ENCODE measurements around the gene CLPTM1L.
"Not testable (repeated sequence)": the region's sequence is repeated elsewhere in the genome, so short reads cannot be mapped to it uniquely, and the experiment has no call there.

CLPTM1L gene

DNA sequence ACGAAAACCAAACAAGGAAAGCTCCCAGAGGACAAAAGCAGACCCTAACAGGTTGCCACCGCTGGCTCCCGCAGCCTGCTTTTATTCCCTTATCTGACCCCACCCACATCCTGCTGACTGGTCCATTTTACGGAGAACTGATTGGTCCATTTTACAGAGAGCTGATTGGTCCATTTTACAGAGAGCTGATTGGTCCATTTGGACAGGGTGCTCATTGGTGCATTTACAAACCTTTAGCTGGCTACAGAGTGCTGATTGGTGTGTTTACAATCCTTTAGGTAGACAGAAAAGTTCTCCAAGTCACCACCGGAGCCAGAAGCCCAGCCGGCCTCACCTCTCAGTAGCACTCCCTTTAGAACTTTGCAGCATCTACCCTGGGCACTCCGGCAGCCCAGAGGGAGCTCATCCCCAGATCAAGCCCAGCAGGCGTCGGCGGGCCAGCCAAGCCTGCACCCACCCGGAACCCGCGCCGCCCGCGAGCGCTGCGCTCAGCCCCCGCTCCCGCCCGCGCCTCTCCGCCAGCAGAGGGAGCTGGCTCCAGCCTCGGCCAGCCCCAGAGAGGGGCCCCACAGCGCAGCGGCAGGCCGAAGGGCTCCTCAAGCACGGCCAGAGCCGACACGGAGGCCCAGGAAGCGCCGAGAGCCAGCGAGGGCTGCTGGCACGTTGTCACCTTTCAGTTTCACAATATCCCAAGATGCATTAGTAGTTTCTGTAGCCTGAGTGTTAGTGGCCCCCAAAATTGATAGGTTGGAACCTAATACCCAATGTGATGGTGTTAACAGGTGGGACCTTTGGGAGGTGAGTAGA is 35.3 kb upstream of the CLPTM1L start:
- no peak for DNase-seq

DNA sequence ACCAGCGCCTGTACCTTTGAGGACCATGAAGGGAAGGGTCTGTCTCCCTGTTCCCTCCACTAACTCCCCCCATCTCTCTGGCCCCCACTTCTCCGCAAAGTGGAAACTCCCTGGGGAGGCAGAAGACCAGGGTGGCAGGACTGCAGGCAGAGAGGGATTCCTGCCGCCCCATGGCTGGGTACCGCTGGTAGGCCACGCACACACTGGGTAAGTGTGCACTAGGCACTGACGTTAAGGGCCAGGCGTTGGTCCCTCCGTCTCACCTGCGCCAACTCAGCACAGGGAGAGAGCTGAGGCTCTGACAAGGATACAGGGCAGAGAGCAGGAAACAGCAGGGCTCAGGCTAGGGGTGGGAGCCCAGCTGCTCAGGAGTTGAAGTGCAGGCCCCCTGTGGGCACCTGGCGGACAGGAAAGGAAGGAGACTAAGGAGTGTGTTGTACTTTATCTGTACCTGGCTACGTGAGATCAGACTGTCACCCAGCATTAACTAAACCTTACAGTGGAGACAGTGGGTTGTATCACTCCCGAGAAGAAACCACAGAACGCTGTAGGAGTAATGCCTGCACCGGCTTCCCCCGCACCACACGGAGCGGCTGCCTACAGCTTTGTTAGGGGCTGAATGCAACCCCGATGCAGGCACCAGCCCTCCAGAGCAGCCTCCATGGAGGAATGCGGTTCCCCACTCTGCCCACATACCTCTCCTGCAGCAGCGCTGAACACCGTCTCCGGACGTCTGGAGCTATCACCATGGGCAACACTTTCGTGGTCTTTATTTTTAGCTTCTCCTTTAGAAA is 34.2 kb upstream of the CLPTM1L start:
- DNase-seq: no peak

DNA sequence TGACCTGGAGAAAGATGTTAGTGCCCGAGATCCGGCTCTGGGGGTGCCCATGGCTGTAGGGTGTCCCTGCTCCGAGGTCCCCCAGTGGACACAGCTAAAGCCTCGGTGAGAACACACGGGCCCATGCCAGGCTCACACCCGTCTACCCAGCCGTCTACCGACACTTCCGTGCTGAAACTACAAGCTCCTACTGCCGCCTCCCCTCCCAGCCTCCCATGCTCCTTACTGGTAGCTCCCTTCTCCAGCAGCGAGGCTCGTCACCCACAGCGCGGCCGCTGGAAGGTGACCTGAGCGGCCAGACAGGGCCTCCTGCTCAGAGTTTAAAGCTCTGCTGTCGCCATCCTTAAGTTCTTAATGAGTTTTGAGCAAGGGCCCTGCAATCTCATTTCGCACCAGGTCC is 33.2 kb upstream of the CLPTM1L start:
- DNase-seq: no peak

DNA sequence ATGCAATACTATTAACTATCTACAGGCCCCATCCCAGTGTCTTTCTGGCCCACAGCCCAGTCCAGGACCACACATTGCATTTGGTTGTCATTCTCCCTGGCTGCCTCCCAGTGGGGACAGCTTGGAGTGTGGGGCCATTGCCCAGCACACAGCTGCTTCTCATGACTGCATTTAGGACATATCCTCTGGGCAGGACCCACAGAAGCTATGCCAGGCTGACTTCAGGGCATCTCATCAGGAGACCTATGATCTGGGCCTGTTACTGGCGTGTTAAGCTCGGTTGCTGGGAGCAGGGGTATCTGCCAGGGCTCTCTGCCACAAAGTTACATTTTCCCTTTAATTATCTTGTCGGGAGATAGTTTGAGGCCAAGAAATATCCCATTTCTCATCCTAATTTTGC is 32.1 kb upstream of the CLPTM1L start:
- no peak for DNase-seq

DNA sequence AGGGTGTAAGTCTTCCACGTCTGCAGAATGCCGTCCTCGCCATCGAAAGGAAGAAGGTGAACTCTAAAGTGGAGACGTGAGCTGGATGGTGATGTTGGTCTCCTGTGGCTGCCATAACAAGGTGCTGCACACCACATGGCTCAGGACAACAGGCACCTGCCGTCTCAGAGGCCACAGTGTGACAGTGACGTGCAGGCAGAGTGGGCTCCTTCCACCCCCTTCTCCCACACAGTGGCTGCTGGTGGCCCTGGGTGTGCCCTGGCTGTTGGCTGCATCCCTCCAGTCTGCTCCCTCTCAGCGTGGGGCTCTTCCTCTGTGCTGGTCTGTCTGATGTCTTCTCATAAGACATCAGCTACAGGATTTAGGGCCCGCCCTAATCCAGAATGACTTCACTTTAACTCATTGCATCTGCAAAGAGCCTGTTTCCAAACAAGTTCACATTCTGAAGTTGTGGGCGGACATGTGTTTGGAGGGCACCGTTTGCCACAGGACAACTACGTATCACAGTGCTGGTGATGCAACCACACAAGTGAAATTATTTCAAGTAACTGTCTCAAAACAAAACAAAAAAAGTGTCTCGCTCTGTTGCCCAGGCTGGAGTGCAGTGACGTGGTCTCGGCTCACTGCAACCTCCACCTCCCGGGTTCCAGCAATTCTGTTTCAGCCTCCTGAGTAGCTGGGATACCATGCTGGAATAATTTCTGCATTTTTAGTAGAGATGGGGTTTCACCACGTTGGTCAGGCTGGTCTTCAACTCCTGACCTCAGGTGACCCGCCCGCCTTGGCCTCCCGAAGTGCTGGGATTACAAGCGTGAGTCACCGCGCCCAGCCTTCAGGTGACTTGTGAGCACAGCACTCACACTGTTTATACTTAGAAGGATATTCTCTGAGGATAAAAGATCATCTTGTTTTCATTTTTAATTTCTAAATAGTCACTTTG is 31.2 kb upstream of the CLPTM1L start:
- DNase-seq: no peak

DNA sequence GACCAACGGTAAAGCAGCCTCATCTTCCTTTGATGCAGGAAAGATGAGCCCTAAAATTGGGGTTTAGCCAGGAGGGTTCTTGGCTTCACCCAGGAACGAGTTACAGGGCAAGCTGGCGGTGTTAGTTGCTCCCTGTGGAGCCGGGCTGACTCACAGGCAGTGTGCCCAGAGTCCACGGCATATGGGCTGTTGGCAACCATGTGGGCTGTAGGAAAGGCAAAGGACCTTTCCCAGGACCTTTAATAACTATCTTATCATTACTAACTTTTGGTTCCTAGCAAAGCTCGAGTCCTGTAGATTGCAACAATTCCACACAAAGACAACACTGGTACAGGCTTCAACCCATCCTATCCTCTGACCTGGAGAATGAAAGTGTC is 29.8 kb upstream of the CLPTM1L start:
- no peak for DNase-seq

DNA sequence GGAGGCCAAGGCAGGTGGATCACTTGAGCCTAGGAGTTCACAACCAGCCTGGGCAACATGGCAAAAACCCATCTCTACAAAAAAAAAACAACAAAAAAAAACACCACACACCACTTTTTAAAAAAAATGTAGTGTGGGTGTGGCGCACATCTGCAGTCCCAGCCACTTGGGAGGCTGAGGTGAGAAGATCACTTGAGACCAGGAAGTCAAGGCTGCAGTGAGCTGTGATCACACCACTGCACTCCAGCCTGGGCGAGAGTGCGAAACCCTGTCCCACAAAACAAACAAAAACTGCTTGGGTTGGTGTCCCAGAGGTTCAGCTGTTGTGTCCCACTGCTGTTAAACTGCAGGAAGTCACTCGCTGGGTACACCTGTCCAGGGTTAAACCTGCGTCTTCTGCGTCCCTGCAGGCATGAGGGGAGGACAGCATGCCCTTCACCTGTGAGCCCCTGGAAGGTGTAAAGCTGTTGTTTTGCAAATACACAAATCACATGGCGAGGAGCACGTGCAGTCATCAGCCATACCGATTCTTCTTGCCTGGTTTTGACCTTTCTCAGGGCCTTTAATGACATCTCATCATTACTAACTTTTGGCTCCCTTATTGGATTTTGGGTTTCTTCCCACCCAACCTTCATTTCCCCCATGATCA is 29.3 kb upstream of the CLPTM1L start:
- DNase-seq: no peak

DNA sequence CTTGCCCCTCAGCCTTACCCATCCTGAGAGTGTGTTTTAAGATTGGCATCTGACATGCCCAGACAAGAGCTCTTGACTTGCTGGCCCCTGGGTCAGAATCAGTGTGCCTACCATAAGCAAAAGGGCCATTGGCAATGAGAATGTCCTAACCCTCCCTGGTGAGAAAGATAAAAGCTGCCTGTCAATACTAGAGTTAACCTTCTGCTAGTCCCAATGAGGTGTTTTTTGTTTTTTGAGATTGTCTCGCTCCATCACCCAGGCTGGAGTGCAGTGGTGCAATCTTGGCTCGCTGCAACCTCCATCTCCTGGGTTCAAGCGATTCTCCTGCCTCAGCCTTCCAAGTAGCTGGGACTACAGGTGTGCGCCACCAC is 27.1 kb upstream of the CLPTM1L start:
- not testable (repeated sequence) for DNase-seq

DNA sequence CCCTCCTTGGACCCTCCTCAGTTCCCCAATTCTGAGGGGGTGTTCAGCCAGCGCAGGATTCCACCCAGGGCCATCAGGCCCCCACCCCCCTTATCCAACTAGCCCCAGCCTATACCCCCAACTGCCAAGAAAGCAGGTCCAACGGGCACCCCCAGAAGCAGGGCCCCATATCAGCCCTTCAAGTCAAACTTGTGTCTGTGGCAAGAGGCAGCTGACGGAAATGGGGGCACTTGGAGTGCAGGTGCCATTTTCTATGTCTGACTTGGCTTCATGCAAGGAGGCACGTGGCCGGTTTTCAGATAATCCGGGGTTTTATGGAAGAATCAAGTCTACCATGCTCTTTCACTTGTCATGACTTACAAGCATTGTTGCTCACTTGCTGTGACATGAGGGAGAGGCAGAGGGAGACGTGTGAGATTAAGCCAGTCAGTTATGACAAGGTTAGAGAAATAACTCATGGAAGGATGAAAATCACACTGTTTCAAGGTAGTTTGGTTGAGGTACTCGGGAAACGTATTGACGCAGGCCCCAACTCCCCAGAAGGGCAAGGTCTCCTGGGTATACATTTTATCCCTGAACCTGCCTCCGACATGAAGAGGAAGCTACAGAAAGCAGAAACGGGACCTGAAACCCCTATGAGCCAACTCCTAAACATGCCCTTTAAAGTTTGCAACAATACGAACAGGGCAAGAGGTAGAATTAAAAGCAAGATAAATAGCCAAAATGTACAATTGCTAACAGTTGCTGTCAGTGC is 26.5 kb upstream of the CLPTM1L start:
- no peak for DNase-seq

DNA sequence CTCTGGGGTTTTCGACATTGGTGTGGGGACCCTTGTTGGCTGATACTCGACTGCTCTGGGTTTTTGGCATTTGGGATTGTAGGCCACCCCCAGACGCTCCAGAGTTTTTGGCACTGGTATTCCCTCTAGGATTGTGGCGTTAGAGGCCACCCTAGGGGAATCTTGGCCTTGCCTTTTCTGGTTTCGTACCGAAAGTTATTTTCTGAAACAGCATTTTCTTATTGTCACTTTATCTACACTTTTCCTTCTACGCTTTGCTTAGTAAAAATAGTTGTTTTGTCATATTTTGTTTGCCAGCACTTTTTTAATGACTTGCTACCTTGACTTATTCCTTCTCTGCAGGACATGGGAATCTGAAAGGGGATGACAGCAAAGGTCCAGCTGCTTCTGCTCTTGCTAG is 25.1 kb upstream of the CLPTM1L start:
- no peak for DNase-seq

DNA sequence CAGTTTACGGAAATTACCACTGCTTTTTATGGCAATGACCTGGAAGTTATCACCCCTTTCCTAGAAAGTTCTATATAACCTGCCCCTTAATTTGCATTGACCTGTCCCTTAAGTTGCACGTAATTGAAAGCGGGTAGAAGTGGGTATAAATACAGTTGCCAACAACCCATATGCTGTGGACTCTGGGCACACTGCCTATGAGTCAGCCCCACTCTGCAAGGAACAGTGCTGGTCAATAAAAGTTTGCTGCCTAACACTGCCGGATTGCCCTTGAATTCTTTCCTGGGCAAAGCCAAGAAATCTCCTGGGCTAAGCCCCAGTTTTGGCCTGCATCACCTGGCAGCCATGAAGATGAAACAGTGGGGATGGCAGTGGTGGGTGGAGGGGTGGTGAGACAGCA is 23.9 kb upstream of the CLPTM1L start:
- DNase-seq: no peak

DNA sequence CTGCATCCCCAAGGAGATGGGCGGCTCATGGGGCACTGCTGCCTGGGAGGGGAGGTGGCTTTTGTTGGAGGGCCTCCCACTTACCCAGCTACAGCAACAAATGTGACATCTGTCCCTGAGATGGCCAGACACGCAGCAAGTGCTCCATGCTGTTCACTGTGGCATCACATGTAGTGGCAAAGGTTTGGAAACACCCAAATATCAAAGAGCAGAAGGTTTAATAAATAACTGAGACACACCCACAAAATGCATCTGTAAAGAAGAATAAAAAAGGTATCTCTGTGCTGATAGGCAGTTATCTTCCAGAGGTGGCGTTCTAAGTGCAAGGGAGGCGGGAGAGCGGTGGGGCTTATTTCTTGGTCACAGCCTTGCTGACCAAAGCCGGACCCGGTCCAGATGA is 23.3 kb upstream of the CLPTM1L start:
- no peak for DNase-seq

DNA sequence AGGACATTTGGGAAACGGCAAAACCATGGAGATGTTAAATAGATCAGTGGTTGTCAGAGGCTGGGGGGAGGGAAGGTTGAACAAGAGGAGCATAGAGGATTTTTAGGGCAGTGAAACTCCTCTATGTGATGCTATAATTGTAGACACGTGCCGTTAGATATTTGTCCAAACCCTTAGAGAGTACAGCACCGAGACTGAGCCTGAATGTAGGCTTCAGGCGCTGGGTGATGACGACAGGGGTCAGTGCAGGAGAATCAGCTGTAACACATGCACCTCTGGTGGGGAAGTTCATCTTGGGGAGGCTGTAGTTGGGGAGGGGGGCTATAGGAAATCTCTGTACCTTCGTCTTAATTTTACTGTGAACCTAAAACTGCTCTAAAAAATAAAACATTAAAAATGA is 22.2 kb upstream of the CLPTM1L start:
- no peak for DNase-seq

DNA sequence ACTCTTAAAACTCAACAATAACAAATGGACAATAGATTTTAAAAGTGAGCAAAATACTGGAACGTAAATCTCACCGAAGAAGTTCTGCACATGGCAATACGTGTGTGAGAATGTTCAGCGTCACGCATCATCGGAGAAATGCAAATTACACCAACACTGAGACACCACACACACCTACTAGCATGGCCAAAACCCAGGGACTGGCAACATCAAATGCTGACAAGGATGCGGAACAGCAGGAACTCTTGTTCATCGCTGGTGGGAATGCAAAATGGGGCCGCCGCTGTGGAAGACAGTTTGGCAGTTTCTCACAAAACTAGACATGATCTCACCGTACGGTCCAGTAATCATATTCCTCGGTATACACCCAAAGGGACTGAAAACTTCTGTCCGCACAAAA is 21.6 kb upstream of the CLPTM1L start:
- DNase-seq: no peak

DNA sequence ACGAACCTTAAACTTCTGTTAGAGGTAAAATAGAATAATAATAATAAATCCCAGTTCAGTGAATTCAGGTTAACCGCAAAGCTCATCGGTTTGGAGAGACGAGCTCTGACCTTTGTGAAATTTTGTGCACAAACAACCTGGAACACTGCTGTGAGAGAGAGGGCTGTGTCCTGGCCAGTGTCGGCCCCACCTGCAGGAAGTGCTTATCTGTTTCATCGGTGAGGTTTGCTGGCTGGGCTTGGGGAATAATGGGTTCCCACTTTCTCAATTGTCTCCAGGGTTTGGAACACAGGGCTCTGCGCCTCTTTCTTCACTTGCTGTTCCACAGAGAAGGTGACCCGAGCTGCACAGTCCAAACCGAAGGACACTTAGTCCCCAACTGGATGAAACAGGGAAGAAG is 19.3 kb upstream of the CLPTM1L start:
- no peak for DNase-seq

DNA sequence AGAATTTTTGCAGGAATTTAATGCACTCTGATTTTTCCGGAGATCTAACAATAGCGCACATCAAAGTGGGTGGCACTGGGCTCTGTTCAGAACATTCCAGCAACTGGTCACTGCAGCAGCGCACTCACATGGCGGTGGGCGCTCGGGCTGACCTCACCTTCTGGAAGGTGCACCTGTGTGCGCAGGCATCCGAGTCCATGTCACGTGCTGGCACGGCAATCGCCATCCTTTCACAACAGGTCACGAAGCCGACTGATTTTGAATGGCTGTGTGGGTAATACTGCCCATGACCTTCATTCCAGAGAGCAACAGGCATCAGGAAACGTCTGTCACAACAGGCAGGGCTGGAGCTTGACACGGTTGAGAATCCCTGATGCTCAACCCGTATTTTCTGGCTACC is 18.7 kb upstream of the CLPTM1L start:
- DNase-seq: no peak

DNA sequence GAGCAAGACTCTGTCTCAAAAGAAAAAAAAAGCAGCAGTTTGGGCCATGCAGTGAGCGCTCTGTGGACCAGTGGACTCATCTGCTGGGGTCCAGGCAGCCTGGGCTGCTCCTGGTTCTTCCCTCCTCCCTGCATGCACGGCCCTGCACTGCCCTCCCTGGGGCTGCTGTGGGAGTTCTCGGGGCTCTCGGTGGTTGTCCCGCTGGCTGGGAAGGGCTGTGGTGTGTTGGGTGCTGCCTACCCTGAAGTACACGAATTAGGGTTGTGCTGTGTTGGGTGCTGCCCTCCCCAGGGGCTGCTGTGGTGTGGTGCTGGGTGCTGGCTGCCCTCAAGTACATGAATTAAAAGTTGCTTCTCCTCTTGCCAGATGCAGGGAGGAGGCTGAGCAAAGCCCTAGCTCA is 18.3 kb upstream of the CLPTM1L start:
- DNase-seq: no peak

DNA sequence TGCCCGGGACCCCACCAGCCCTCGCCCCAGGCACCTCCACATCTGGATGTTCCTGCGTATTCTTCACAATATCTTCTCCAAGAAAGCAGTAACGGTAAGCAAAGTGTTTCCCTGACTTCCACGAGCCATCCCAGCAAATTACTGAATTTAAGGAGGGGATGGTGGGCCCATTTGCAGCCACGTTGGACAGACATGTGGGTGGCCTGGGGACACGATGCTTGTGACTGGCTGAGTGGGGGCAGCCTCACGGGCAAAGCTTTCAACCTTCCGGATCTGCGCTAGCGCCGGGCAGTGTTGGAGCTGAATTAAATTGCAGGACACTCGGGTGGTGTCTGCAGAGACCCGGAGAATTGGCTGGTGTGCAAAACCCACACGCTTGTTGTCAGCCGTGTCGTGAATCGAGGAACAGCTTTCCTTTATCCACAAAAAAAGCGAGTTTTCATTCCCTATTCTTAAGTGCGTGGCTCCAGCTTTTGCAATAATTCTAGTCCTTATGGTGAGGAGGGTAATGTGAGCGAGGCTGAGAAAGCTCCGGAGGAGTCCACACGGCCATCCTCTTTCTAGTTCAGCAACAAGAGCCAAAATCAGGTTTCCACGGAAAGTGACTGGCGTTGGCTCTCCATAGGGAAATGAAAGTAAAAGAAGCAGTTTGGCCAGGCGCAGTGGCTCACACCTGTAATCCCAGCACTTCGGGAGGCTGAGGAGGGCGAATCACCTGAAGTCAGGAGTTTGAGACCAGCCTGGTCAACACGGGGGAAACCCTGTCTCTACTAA is 17.5 kb upstream of the CLPTM1L start:
- no peak for DNase-seq

DNA sequence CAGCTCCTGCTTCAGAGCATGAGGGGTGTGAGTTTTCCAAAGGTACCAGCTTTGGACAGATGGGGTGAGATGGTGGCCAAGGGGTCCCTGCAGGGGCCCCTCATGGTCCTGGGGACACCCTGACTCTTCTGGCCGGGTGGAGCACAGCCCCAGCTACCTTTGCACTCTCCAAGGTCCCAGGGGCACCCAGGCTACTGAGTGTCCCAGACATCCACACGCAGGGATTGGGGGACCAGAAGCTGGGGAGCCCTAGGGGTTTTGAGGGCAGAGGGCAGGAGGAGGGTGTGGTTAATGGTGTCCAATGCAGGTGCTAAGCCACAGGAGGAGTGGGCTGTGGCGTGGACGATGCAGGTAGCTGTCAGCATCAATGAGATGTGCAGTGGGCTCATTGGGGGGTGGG is 16.0 kb upstream of the CLPTM1L start:
- DNase-seq: no peak

DNA sequence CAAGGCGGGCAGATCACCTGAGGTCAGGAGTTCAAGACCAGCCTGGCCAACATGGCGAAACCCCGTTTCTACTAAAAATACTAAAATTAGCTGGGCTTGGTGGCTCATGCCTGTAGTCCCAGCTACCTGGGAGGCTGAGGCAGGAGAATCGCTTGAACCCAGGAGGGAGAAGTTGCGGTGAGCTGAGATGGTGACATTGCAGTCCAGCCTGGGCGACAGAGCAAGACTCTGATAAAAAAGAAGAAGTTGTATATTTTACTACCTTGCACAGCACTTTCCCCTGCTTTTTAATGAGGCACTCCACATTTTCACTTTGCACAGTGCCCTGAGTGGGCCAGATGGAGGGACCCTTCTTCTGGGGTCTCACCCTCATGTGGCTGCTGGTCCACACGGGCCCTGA is 15.5 kb upstream of the CLPTM1L start:
- not testable (repeated sequence) for DNase-seq

DNA sequence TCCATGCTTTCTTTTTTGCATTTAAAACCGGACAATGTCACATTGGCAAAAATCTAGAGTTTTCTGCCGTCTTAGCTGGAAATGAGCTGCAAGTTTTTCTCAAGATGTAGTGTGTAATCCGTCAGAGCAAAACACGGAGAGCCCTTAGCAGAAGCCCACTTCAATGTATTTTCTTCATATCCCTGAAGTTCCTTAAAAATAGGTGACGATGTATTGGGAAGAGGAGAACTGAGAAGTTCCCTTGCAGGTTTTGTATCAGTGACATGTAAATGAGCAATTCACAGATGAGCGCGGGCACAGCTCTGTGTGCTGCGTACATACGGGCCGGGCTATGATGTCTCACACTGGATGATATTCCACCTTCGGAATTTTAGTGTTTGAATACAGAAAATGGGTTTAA is 14.8 kb upstream of the CLPTM1L start:
- no peak for DNase-seq
